Endodermal cell (in vitro differentiated cells): Measurements from ENCODE around the gene RERE. TPM values are rescaled to one million over a fixed set of nuclear protein-coding genes. Genes with fewer than 3 reads are reported as not detected.

Experiments
- DNase-seq: peaks from one replicate; pipeline ENCODE4 v3.0.0-alpha.2; 2017
- H3K27ac ChIP-seq: 2 replicates; pipeline ENCODE4 v1.5.1; 2013; ENCODE audit warnings: mild to moderate bottlenecking, low read depth, low read length, moderate library complexity
- H3K27me3 ChIP-seq: 2 replicates; pipeline ENCODE4 v1.6.1; 2013; ENCODE audit warnings: mild to moderate bottlenecking, low read length, moderate library complexity; ENCODE audit not compliant: insufficient read depth, control insufficient read depth, poor library complexity, severe bottlenecking
- H3K36me3 ChIP-seq: 2 replicates; pipeline ENCODE4 v1.7.0; 2013; ENCODE audit warnings: mild to moderate bottlenecking, low read length, moderate library complexity; ENCODE audit not compliant: control insufficient read depth, insufficient read depth
- H3K4me1 ChIP-seq: one replicate; pipeline ENCODE4 v1.7.0; 2013; ENCODE audit warnings: low read length; ENCODE audit not compliant: control insufficient read depth, insufficient read depth
- H3K4me3 ChIP-seq: 2 replicates; pipeline ENCODE4 v1.5.1; 2013; ENCODE audit warnings: mild to moderate bottlenecking, low read length, moderate library complexity
- H3K9ac ChIP-seq: 2 replicates; pipeline ENCODE4 v1.6.1; 2013; ENCODE audit warnings: mild to moderate bottlenecking, low read length, moderate library complexity; ENCODE audit not compliant: poor library complexity, severe bottlenecking; ENCODE audit errors: extremely low read depth
- H3K9me3 ChIP-seq: 2 replicates; pipeline ENCODE4 v1.6.1; 2013; ENCODE audit warnings: mild to moderate bottlenecking, low read length, moderate library complexity; ENCODE audit not compliant: control insufficient read depth
- H3K27ac Mint-ChIP-seq: 2 replicates; pipeline ENCODE4 v1.8.0; 2020; ENCODE audit warnings: mixed read lengths
- H3K27me3 Mint-ChIP-seq: 2 replicates; pipeline ENCODE4 v1.8.0; 2021; ENCODE audit warnings: mild to moderate bottlenecking, mixed read lengths; ENCODE audit not compliant: insufficient read depth
- H3K36me3 Mint-ChIP-seq: 2 replicates; pipeline ENCODE4 v1.8.0; 2020; ENCODE audit warnings: low read depth, mixed read lengths
- H3K4me1 Mint-ChIP-seq: 2 replicates; pipeline ENCODE4 v1.8.0; 2020; ENCODE audit warnings: mixed read lengths
- H3K4me3 Mint-ChIP-seq: 2 replicates; pipeline ENCODE4 v1.8.0; 2020; ENCODE audit warnings: mild to moderate bottlenecking, moderate library complexity, mixed read lengths
- H3K9me3 Mint-ChIP-seq: 2 replicates; pipeline ENCODE4 v1.8.0; 2020; ENCODE audit warnings: mild to moderate bottlenecking, mixed read lengths
- CTCF ChIP-seq: fragments of 200-600 bp; sonication (generic); conservative IDR thresholded peaks from 2 replicates; pipeline ENCODE4 v1.5.0; 2021; ENCODE audit warnings: antibody characterized with exemption, mild to moderate bottlenecking
- WGBS, 2 experiments: methylation state at CpG; one replicate each; pipeline versions ENCODE4 v1.1.5 to v1.1.7; 2013; ENCODE audit warnings: missing lambda C conversion rate in 2 of 2, mixed read lengths in 1 of 2; ENCODE audit not compliant: insufficient coverage in 1 of 2, insufficient read length in 1 of 2; 5-methylcytosine and 5-hydroxymethylcytosine counted together
- total RNA-seq, 2 donors: library from RNA; stranded (reverse); fragmentation: NEBNext Ultra II Directional in 1 of 2; extraction: Animal tissue kit (Norgen Biotek cat#: 25700) in 1 of 2; gene quantifications; 2 replicates in 1 of 2; 3 replicates in 1 of 2; pipeline ENCODE4 v1.2.1, GENCODE V29; 2021

RERE gene
- total RNA-seq, 2 donors from 2014 or later = 159 to 179 TPM

GRCh38 chr1:8586438-8586837, 231.0 kb downstream of the RERE start:
- no peak overlapping the region for H3K27ac ChIP-seq
- H3K36me3 Mint-ChIP-seq = peaks cover 12% of the 10 kb centered on the region
- TF ChIP-seq CTCF = no peak
- H3K27me3 ChIP-seq = no peaks in the 10 kb centered on the region
- H3K36me3 ChIP-seq = peaks cover 10% of the 10 kb centered on the region
- H3K27ac Mint-ChIP-seq = no peak overlapping the region
- H3K9ac ChIP-seq = no peak overlapping the region
- H3K9me3 ChIP-seq = no peaks in the 10 kb centered on the region
- H3K4me1 ChIP-seq = peaks cover 20% of the 10 kb centered on the region
- H3K27me3 Mint-ChIP-seq = no peaks in the 10 kb centered on the region
- no peak overlapping the region for H3K4me3 Mint-ChIP-seq
- WGBS, 2 experiments = 83 to 100% methylated on average over 1 of the region's 1 CpG
- peaks cover 56% of the 10 kb centered on the region for H3K4me1 Mint-ChIP-seq
- H3K9me3 Mint-ChIP-seq = no peaks in the 10 kb centered on the region
- DNase-seq = no peak
- no peak overlapping the region for H3K4me3 ChIP-seq

- no peak overlapping the region for H3K9ac ChIP-seq
- Mint-ChIP-seq H3K27me3 (no peaks in the 10 kb centered on the region), H3K9me3 (no peaks in the 10 kb centered on the region), H3K36me3 (peaks cover 16% of the 10 kb centered on the region), H3K27ac (no peak overlapping the region), H3K4me3 (no peak overlapping the region), H3K4me1 (peaks cover 48% of the 10 kb centered on the region)
- TF ChIP-seq CTCF = no peak
- no peak overlapping the region for H3K27ac ChIP-seq
- peaks cover 30% of the 10 kb centered on the region for H3K36me3 ChIP-seq
- 85 to 90% methylated on average over 2 to 3 of the region's 3 CpGs for WGBS, 2 experiments
- H3K27me3 ChIP-seq = no peaks in the 10 kb centered on the region
- H3K4me1 ChIP-seq = peaks cover 18% of the 10 kb centered on the region
- no peak overlapping the region for H3K4me3 ChIP-seq
- H3K9me3 ChIP-seq = no peaks in the 10 kb centered on the region
- no peak for DNase-seq
Observed at GRCh38 chr1:8584316-8584715, 233.1 kb downstream of the RERE start.

- Histone ChIP-seq H3K4me1 (peaks cover 14% of the 10 kb centered on the region), H3K36me3 (peaks cover 42% of the 10 kb centered on the region), H3K27me3 (no peaks in the 10 kb centered on the region), H3K9me3 (no peaks in the 10 kb centered on the region), H3K9ac (no peak overlapping the region), H3K4me3 (no peak overlapping the region), H3K27ac (no peak overlapping the region)
- Mint-ChIP-seq H3K4me3 (no peak overlapping the region), H3K27ac (peak overlapping the region; percentile 2), H3K9me3 (no peaks in the 10 kb centered on the region), H3K36me3 (peaks cover 21% of the 10 kb centered on the region), H3K27me3 (no peaks in the 10 kb centered on the region), H3K4me1 (peaks cover 51% of the 10 kb centered on the region)
- 92 to 95% methylated on average over 2 to 3 of the region's 3 CpGs for WGBS, 2 experiments
- DNase-seq = no peak
- no peak for TF ChIP-seq CTCF
Observed at GRCh38 chr1:8583031-8583430, 234.4 kb downstream of the RERE start.
